GM23338 (cell line): ENCODE measurements around the gene LCE3B. TPM values are rescaled to one million over a fixed set of nuclear protein-coding genes. Genes with fewer than 3 reads are reported as not detected.
A peak's percentile ranks its signal among the peaks of the same experiment; 100 is the strongest.

Source experiments
- ATAC-seq: fragments of 200-7000 bp; cut with Tn5 transposase; 3 replicates; pipeline ENCODE4 v1.9.1; 2020
- DNase-seq: peaks from one replicate; pipeline ENCODE4 v3.0.0-alpha.2; 2015; ENCODE audit warnings: low spot score
- H2AFZ ChIP-seq: fragments of 200-600 bp; sonication (generic); 2 replicates; pipeline ENCODE4 v1.8.0; 2016; ENCODE audit warnings: antibody characterized with exemption, mild to moderate bottlenecking, moderate library complexity
- H3F3A ChIP-seq: fragments of 200-600 bp; sonication (generic); replicated peaks from 2 replicates; pipeline ENCODE4 v1.8.0; 2017; ENCODE audit warnings: antibody characterized with exemption, mixed run types, low read depth
- H3K27ac ChIP-seq: fragments of 200-600 bp; sonication (generic); 2 replicates; pipeline ENCODE4 v1.6.1; 2016; ENCODE audit warnings: low read depth
- H3K27me3 ChIP-seq: fragments of 200-600 bp; sonication (generic); 2 replicates; pipeline ENCODE4 v1.8.0; 2016; ENCODE audit warnings: mild to moderate bottlenecking, mixed run types, moderate library complexity; ENCODE audit not compliant: insufficient read depth
- H3K36me3 ChIP-seq: fragments of 200-600 bp; sonication (generic); 2 replicates; pipeline ENCODE4 v1.8.0; 2016; ENCODE audit warnings: mild to moderate bottlenecking; ENCODE audit not compliant: insufficient read depth
- H3K4me1 ChIP-seq: fragments of 200-600 bp; sonication (generic); 2 replicates; pipeline ENCODE4 v1.8.0; 2016; ENCODE audit warnings: mild to moderate bottlenecking, moderate library complexity; ENCODE audit not compliant: insufficient read depth
- H3K4me2 ChIP-seq: fragments of 200-600 bp; sonication (generic); 2 replicates; pipeline ENCODE4 v1.7.1; 2017; ENCODE audit warnings: mixed run types
- H3K4me3 ChIP-seq: fragments of 200-600 bp; sonication (generic); 2 replicates; pipeline ENCODE4 v1.6.1; 2016; ENCODE audit warnings: mixed run types
- H3K79me2 ChIP-seq: fragments of 200-600 bp; sonication (generic); replicated peaks from 2 replicates; pipeline ENCODE4 v1.8.0; 2017; ENCODE audit warnings: mild to moderate bottlenecking; ENCODE audit not compliant: insufficient read depth
- H3K9me2 ChIP-seq: fragments of 200-600 bp; sonication (generic); 2 replicates; pipeline ENCODE4 v1.8.0; 2017; ENCODE audit not compliant: insufficient read depth
- H4K20me1 ChIP-seq: fragments of 200-600 bp; sonication (generic); replicated peaks from 2 replicates; pipeline ENCODE4 v1.8.0; 2017; ENCODE audit warnings: mild to moderate bottlenecking; ENCODE audit not compliant: insufficient read depth
- H3K27ac Mint-ChIP-seq: 2 replicates; pipeline ENCODE4 v1.8.0; 2020; ENCODE audit warnings: inconsistent platforms, mild to moderate bottlenecking, moderate library complexity, mixed read lengths
- H3K27me3 Mint-ChIP-seq: 3 replicates; pipeline ENCODE4 v1.8.0; 2022; ENCODE audit warnings: low read depth, mild to moderate bottlenecking, moderate library complexity, mixed read lengths, inconsistent platforms; ENCODE audit not compliant: insufficient read depth, poor library complexity
- H3K36me3 Mint-ChIP-seq: 3 replicates; pipeline ENCODE4 v1.8.0; 2021; ENCODE audit warnings: low read depth, mild to moderate bottlenecking, inconsistent platforms, moderate library complexity, mixed read lengths
- H3K4me1 Mint-ChIP-seq: 3 replicates; pipeline ENCODE4 v1.8.0; 2020; ENCODE audit warnings: mild to moderate bottlenecking, inconsistent platforms, mixed read lengths
- H3K4me3 Mint-ChIP-seq: 3 replicates; pipeline ENCODE4 v1.8.0; 2021; ENCODE audit warnings: moderate library complexity, mild to moderate bottlenecking, inconsistent platforms, mixed read lengths
- H3K9me3 Mint-ChIP-seq: 3 replicates; pipeline ENCODE4 v1.8.0; 2020; ENCODE audit warnings: moderate library complexity, mild to moderate bottlenecking, inconsistent platforms, mixed read lengths
- CREB1 ChIP-seq: fragments of 250-450 bp; sonication (Bioruptor Pico); IDR thresholded peaks from 2 replicates; pipeline ENCODE4 v1.5.0; 2020; ENCODE audit warnings: low read depth, mild to moderate bottlenecking, moderate library complexity
- CTCF ChIP-seq, 2 experiments: fragments of 200-600 bp in 1 of 2; sonication (generic) in 1 of 2; conservative IDR thresholded peaks; 2 replicates each; pipeline versions ENCODE4 v1.5.1 to v1.6.1; 2016 to 2017; ENCODE audit warnings: antibody characterized with exemption in 2 of 2, low read depth in 2 of 2, mild to moderate bottlenecking in 2 of 2, moderate library complexity in 1 of 2
- ETS1 ChIP-seq: IDR thresholded peaks from 2 replicates; pipeline ENCODE4 v1.6.1; 2016; ENCODE audit warnings: antibody characterized with exemption
- EZH2 ChIP-seq: fragments of 200-600 bp; sonication (generic); IDR thresholded peaks from one replicate; pipeline ENCODE4 v1.8.0; 2017; ENCODE audit warnings: antibody characterized with exemption, mild to moderate bottlenecking, low read depth; ENCODE audit not compliant: unreplicated experiment
- EZH2phosphoT487 ChIP-seq: fragments of 200-600 bp; sonication (generic); IDR thresholded peaks from one replicate; pipeline ENCODE4 v1.8.1; 2018; ENCODE audit warnings: antibody characterized with exemption; ENCODE audit not compliant: unreplicated experiment
- JUNB ChIP-seq: IDR thresholded peaks from one replicate; pipeline ENCODE4 v1.6.1; 2016; ENCODE audit warnings: antibody characterized with exemption; ENCODE audit not compliant: unreplicated experiment
- NANOG ChIP-seq: IDR thresholded peaks from 2 replicates; pipeline ENCODE4 v1.6.1; 2016; ENCODE audit warnings: antibody characterized with exemption, borderline replicate concordance
- POLR2AphosphoS5 ChIP-seq: IDR thresholded peaks from 2 replicates; pipeline ENCODE4 v1.6.1; 2016; ENCODE audit warnings: antibody characterized with exemption, low read depth
- REST ChIP-seq: IDR thresholded peaks from one replicate; pipeline ENCODE4 v1.6.1; 2018; ENCODE audit warnings: antibody characterized with exemption; ENCODE audit not compliant: unreplicated experiment
- STAT1 ChIP-seq: IDR thresholded peaks from one replicate; pipeline ENCODE4 v1.6.1; 2016; ENCODE audit warnings: antibody characterized with exemption; ENCODE audit not compliant: unreplicated experiment
- ZNF114 ChIP-seq: fragments of 250-450 bp; sonication (Bioruptor Pico); IDR thresholded peaks from 2 replicates; pipeline ENCODE4 v1.5.0; 2020; ENCODE audit warnings: mild to moderate bottlenecking, moderate library complexity
- polyA plus RNA-seq: library from polyadenylated mRNA; unstranded; fragments of >200 nt; fragmentation: Nextera tagmentation; extraction: Ambion mirVana; gene quantifications from 2 replicates; pipeline ENCODE4 v1.2.1, GENCODE V29; 2016
- total RNA-seq: library from RNA; depleted of rRNA; stranded (reverse); fragments of >200 nt; shearing (Covaris generic); gene quantifications from 2 replicates; pipeline ENCODE4 v1.2.3, GENCODE V29; 2014

The LCE3B gene
- total and polyA plus RNA-seq, 2 experiments from 2014 or later, result not detected

- H3K27ac Mint-ChIP-seq, result no peak overlapping the region
- Histone ChIP-seq H3F3A (no peaks in the 10 kb centered on the region), H3K4me2 (no peak overlapping the region), H2AFZ (no peak overlapping the region), H3K4me1 (no peaks in the 10 kb centered on the region), H3K4me3 (no peak overlapping the region), H3K9me2 (peaks cover 21% of the 10 kb centered on the region), H3K36me3 (0 out of 2 replicates have a peak, but pooled peaks cover 3% of the 10 kb centered on the region), H3K27me3 (no peaks in the 10 kb centered on the region), H3K79me2 (no peaks in the 10 kb centered on the region), H4K20me1 (no peaks in the 10 kb centered on the region), H3K27ac (no peak overlapping the region)
- H3K4me3 Mint-ChIP-seq, result no peak overlapping the region
- TF ChIP-seq EZH2phosphoT487, result no peak
- TF ChIP-seq EZH2, result no peak
- ATAC-seq (no peak), DNase-seq (no peak)
- H3K9me3 Mint-ChIP-seq, result peaks cover 13% of the 10 kb centered on the region
- H3K4me1 Mint-ChIP-seq, result no peaks in the 10 kb centered on the region
- peaks cover 3% of the 10 kb centered on the region; the same call in 1 of the 3 replicates for H3K36me3 Mint-ChIP-seq
- no peaks in the 10 kb centered on the region for H3K27me3 Mint-ChIP-seq
Measured at GRCh38 chr1:152565115-152565514, 48.5 kb upstream of the LCE3B start.

GRCh38 chr1:152565535-152566215 is 47.9 kb upstream of the LCE3B start:
- no peak overlapping the region for H3K4me3 Mint-ChIP-seq
- peaks cover 3% of the 10 kb centered on the region; the same call in 1 of the 3 replicates for H3K36me3 Mint-ChIP-seq
- Histone ChIP-seq H3K4me1 (no peaks in the 10 kb centered on the region), H3K27me3 (no peaks in the 10 kb centered on the region), H3K4me2 (no peak overlapping the region), H3K4me3 (no peak overlapping the region), H3K27ac (no peak overlapping the region), H3F3A (no peaks in the 10 kb centered on the region), H3K9me2 (peaks cover 19% of the 10 kb centered on the region), H2AFZ (no peak overlapping the region), H3K36me3 (0 out of 2 replicates have a peak, but pooled peaks cover 3% of the 10 kb centered on the region), H4K20me1 (no peaks in the 10 kb centered on the region), H3K79me2 (no peaks in the 10 kb centered on the region)
- no peaks in the 10 kb centered on the region for H3K4me1 Mint-ChIP-seq
- no peak for TF ChIP-seq ETS1
- no peak for TF ChIP-seq STAT1
- TF ChIP-seq EZH2phosphoT487, result no peak
- no peak for TF ChIP-seq POLR2AphosphoS5
- TF ChIP-seq CREB1 (CRISPR knock-in tag), result no peak
- TF ChIP-seq NANOG, result no peak
- H3K9me3 Mint-ChIP-seq, result peaks cover 13% of the 10 kb centered on the region
- no peaks in the 10 kb centered on the region for H3K27me3 Mint-ChIP-seq
- no peak overlapping the region; the same call in 1 of the 2 replicates for H3K27ac Mint-ChIP-seq
- ATAC-seq (no peak), DNase-seq (no peak)

- 0 out of 3 replicates have a peak, but pooled peaks cover 3% of the 10 kb centered on the region for H3K36me3 Mint-ChIP-seq
- no peak for TF ChIP-seq POLR2AphosphoS5
- TF ChIP-seq ZNF114 (CRISPR knock-in tag), result no peak
- no peak for TF ChIP-seq ETS1
- no peak for TF ChIP-seq JUNB
- no peak for TF ChIP-seq CTCF (conservative IDR thresholded peaks at IDR 0.05; ENCODE audit: low read depth in 2 of 2)
- TF ChIP-seq STAT1, result no peak
- no peak for TF ChIP-seq REST
Measured at GRCh38 chr1:152566681-152567080, 46.9 kb upstream of the LCE3B start, which contains the start of gene LCE3E. Gene LCE3E (minus strand): TSS chr1:152566780. CDS start chr1:152566208, 572 bp downstream.

More at GRCh38 chr1:152566681-152567080, 46.9 kb upstream of the LCE3B start, which contains the start of gene LCE3E:
- Mint-ChIP-seq H3K4me1 (no peaks in the 10 kb centered on the region), H3K9me3 (peaks cover 17% of the 10 kb centered on the region), H3K4me3 (no peak within 1 kb of the TSS), H3K27me3 (no peaks in the 10 kb centered on the region), H3K27ac (no peak within 1 kb of the TSS; the same call in 1 of the 2 replicates)
- H4K20me1 ChIP-seq, result no peaks in the 10 kb centered on the region
- H3K36me3 ChIP-seq, result 0 out of 2 replicates have a peak, but pooled peaks cover 3% of the 10 kb centered on the region
- ATAC-seq, result no peak
- H3K27me3 ChIP-seq, result no peaks in the 10 kb centered on the region
- DNase-seq, result no peak
- H3K4me1 ChIP-seq, result no peaks in the 10 kb centered on the region
- peaks cover 11% of the 10 kb centered on the region; the same call in 1 of the 2 replicates for H3K9me2 ChIP-seq
- no peaks in the 10 kb centered on the region for H3K79me2 ChIP-seq
- no peaks in the 10 kb centered on the region for H3F3A ChIP-seq
- H2AFZ ChIP-seq, result peak within 1 kb of the TSS; percentile 38; the same call in 1 of the 2 replicates
- H3K4me2 ChIP-seq, result no peak within 1 kb of the TSS
- H3K4me3 ChIP-seq, result no peak within 1 kb of the TSS
- H3K27ac ChIP-seq, result no peak within 1 kb of the TSS
